Smooth muscle cell (in vitro differentiated cells): Measurements from ENCODE around the gene MAPK8. TPM values are rescaled to one million over a fixed set of nuclear protein-coding genes. Genes with fewer than 3 reads are reported as not detected.

Source experiments
- DNase-seq: peaks from one replicate; lab custom pipeline; 2025; ENCODE audit not compliant: unreplicated experiment; lab: John Stamatoyannopoulos, UW
- H2AFZ ChIP-seq: fragments of 200-600 bp; sonication (generic); 2 replicates; pipeline ENCODE4 v1.6.0; 2016; ENCODE audit warnings: antibody characterized with exemption, low read depth, mild to moderate bottlenecking
- H3F3A ChIP-seq: fragments of 200-600 bp; sonication (generic); 2 replicates; pipeline ENCODE4 v1.6.0; 2017; ENCODE audit warnings: antibody characterized with exemption, low read depth
- H3K27ac ChIP-seq: fragments of 200-600 bp; sonication (generic); 2 replicates; pipeline ENCODE4 v1.5.1; 2016; ENCODE audit warnings: low read depth, mild to moderate bottlenecking
- H3K27me3 ChIP-seq: fragments of 200-600 bp; sonication (generic); 2 replicates; pipeline ENCODE4 v1.6.1; 2016; ENCODE audit warnings: low read depth, mild to moderate bottlenecking
- H3K36me3 ChIP-seq: fragments of 200-600 bp; sonication (generic); 2 replicates; pipeline ENCODE4 v1.5.1; 2016; ENCODE audit warnings: low read depth
- H3K4me1 ChIP-seq: fragments of 200-600 bp; sonication (generic); 2 replicates; pipeline ENCODE4 v1.5.1; 2016; ENCODE audit warnings: low read depth
- H3K4me2 ChIP-seq: fragments of 200-600 bp; sonication (generic); 2 replicates; pipeline ENCODE4 v1.6.0; 2016; ENCODE audit warnings: mild to moderate bottlenecking
- H3K4me3 ChIP-seq: fragments of 200-600 bp; sonication (generic); 2 replicates; pipeline ENCODE4 v1.5.1; 2016; ENCODE audit warnings: mild to moderate bottlenecking
- H3K79me2 ChIP-seq: fragments of 200-600 bp; sonication (generic); 2 replicates; pipeline ENCODE4 v1.6.0; 2016; ENCODE audit warnings: low read depth, mild to moderate bottlenecking
- H3K9ac ChIP-seq: fragments of 200-600 bp; sonication (generic); 2 replicates; pipeline ENCODE4 v1.6.0; 2016; ENCODE audit warnings: low read depth
- H3K9me3 ChIP-seq: fragments of 200-600 bp; sonication (generic); replicated peaks from 2 replicates; pipeline ENCODE4 v1.5.1; 2016; ENCODE audit warnings: low read depth
- H4K20me1 ChIP-seq: fragments of 200-600 bp; sonication (generic); 2 replicates; pipeline ENCODE4 v1.6.0; 2016; ENCODE audit warnings: low read depth
- CTCF ChIP-seq: fragments of 200-600 bp; sonication (generic); IDR thresholded peaks from 2 replicates; pipeline ENCODE4 v1.5.1; 2017; ENCODE audit warnings: borderline replicate concordance, mild to moderate bottlenecking, antibody characterized with exemption; ENCODE audit not compliant: insufficient read depth, poor library complexity, severe bottlenecking
- WGBS: methylation state at CpG from one replicate; pipeline ENCODE4 v1.1.7; 2016; ENCODE audit warnings: low lambda C conversion rate; 5-methylcytosine and 5-hydroxymethylcytosine counted together
- polyA plus RNA-seq: library from polyadenylated mRNA; unstranded; fragments of >200 nt; fragmentation: Nextera tagmentation; extraction: Ambion mirVana; gene quantifications from 2 replicates; pipeline ENCODE4 v1.2.1, GENCODE V29; 2016
- total RNA-seq: library from RNA; depleted of rRNA; stranded (reverse); fragments of >200 nt; gene quantifications from 2 replicates; pipeline ENCODE4 v1.2.3, GENCODE V29; 2014

The MAPK8 gene
- total and polyA plus RNA-seq, 2 experiments from 2014 or later = 13.1 to 45.5 TPM

- DNase-seq = no peak
- Histone ChIP-seq H3F3A (no peaks in the 10 kb centered on the region), H3K9ac (no peak overlapping the region), H3K27me3 (no peaks in the 10 kb centered on the region), H3K4me2 (no peak overlapping the region), H3K36me3 (no peaks in the 10 kb centered on the region), H3K27ac (no peak overlapping the region), H3K79me2 (no peaks in the 10 kb centered on the region), H3K4me1 (no peaks in the 10 kb centered on the region), H3K4me3 (no peak overlapping the region), H2AFZ (no peak overlapping the region), H4K20me1 (no peaks in the 10 kb centered on the region), H3K9me3 (no peaks in the 10 kb centered on the region)
- no peak for TF ChIP-seq CTCF
- WGBS = 49% methylated on average over 3 of the region's 3 CpGs
Measured at GRCh38 chr10:48482207-48482606, 175.7 kb downstream of the MAPK8 start.

GRCh38 chr10:48484911-48485310 is 178.4 kb downstream of the MAPK8 start:
- no peak overlapping the region for H3K9ac ChIP-seq
- no peak overlapping the region for H3K27ac ChIP-seq
- no peaks in the 10 kb centered on the region for H3K9me3 ChIP-seq
- WGBS = 69% methylated on average over 3 of the region's 3 CpGs
- no peaks in the 10 kb centered on the region for H3K79me2 ChIP-seq
- H3K4me2 ChIP-seq = no peak overlapping the region
- no peaks in the 10 kb centered on the region for H3F3A ChIP-seq
- no peak for DNase-seq
- no peak overlapping the region for H3K4me3 ChIP-seq
- no peaks in the 10 kb centered on the region for H4K20me1 ChIP-seq
- H3K27me3 ChIP-seq = no peaks in the 10 kb centered on the region
- H2AFZ ChIP-seq = no peak overlapping the region
- no peaks in the 10 kb centered on the region for H3K4me1 ChIP-seq
- no peaks in the 10 kb centered on the region for H3K36me3 ChIP-seq
- TF ChIP-seq CTCF = no peak

GRCh38 chr10:48485711-48486110 is 179.2 kb downstream of the MAPK8 start:
- Histone ChIP-seq H3K27ac (no peak overlapping the region), H3K9ac (no peak overlapping the region), H3K4me3 (no peak overlapping the region), H4K20me1 (no peaks in the 10 kb centered on the region), H3K4me1 (no peaks in the 10 kb centered on the region), H3K79me2 (no peaks in the 10 kb centered on the region), H3K9me3 (no peaks in the 10 kb centered on the region), H3K4me2 (no peak overlapping the region), H2AFZ (no peak overlapping the region), H3F3A (no peaks in the 10 kb centered on the region), H3K27me3 (no peaks in the 10 kb centered on the region), H3K36me3 (no peaks in the 10 kb centered on the region)
- TF ChIP-seq CTCF = no peak
- no peak for DNase-seq

GRCh38 chr10:48487244-48487643 is 180.8 kb downstream of the MAPK8 start:
- Histone ChIP-seq H2AFZ (no peak overlapping the region), H3K79me2 (no peaks in the 10 kb centered on the region), H3K9me3 (no peaks in the 10 kb centered on the region), H3K4me3 (no peak overlapping the region), H3K27ac (no peak overlapping the region), H3K36me3 (no peaks in the 10 kb centered on the region), H3K4me1 (no peaks in the 10 kb centered on the region), H4K20me1 (no peaks in the 10 kb centered on the region), H3K4me2 (no peak overlapping the region), H3K27me3 (no peaks in the 10 kb centered on the region), H3F3A (no peaks in the 10 kb centered on the region), H3K9ac (no peak overlapping the region)
- TF ChIP-seq CTCF = no peak
- WGBS = 94% methylated on average over 1 of the region's 1 CpG
- DNase-seq = no peak
